SK-MEL-5 (cell line): ENCODE measurements around the gene LMBR1. TPM values are rescaled to one million over a fixed set of nuclear protein-coding genes. Genes with fewer than 3 reads are reported as not detected.
"Not testable (repeated sequence)": the region's sequence is repeated elsewhere in the genome, so short reads cannot be mapped to it uniquely, and the experiment has no call there.

Experiments
- DNase-seq: peaks from one replicate; pipeline ENCODE4 v3.0.0-alpha.2; 2016; ENCODE audit warnings: low read depth, low spot score
- in situ Hi-C: cut with HindIII; loops from 2 replicates; pipeline ENCODE4 v1.10.0; 2016; ENCODE audit warnings: low sequenced_read_pairs, high pct_unique_total_duplicates, low pct_unique_long_range_greater_than_20kb
- small RNA-seq, 2 experiments: library from RNA; depleted of rRNA; stranded (forward); fragments of <200 nt; gene quantifications; one replicate each; pipeline ENCODE3, GENCODE V24; 2014
- total RNA-seq: library from RNA; depleted of rRNA; stranded (reverse); fragments of >200 nt; shearing (Covaris generic); gene quantifications from 2 replicates; pipeline ENCODE4 v1.2.3, GENCODE V29; 2014; rRNA removed

LMBR1 gene
- total RNA-seq, 1 experiment from 2014 or later: 67.9 TPM

- DNase-seq: no peak
- in situ Hi-C loops: no loop called here
Observed at GRCh38 chr7:156639426-156640256, 253.3 kb downstream of the LMBR1 start.

DNA sequence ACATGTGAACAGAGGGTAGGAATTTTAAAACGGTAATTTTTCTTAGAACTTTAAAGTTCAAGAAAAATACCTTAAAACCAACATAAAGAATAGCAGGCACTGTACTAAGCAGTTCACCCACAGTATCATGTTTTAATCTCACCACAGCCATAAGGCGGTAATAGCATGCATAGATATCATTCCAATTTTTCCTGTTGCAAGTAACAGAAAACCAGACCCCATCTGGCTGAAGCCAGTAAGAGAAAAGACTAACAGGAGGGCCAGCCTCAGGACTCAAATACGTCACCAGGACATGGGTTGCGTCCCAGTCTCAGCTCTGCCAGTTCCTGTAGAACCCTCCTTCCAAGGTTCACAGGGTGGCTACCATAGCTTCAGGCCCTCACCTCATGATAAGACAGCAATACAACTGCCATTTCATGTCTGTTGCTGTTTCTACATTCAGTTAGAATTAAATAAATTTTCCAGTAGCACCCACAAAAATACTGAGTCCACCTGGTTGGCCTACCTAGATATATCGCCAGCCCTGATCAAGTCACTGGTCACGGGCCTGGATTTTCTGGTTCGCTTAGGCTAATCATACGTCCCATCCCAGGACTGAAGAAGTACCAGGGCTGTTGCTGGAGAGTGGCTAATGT is 254.4 kb downstream of the LMBR1 start:
- DNase-seq: no peak
- in situ Hi-C loops: no loop called here

DNA sequence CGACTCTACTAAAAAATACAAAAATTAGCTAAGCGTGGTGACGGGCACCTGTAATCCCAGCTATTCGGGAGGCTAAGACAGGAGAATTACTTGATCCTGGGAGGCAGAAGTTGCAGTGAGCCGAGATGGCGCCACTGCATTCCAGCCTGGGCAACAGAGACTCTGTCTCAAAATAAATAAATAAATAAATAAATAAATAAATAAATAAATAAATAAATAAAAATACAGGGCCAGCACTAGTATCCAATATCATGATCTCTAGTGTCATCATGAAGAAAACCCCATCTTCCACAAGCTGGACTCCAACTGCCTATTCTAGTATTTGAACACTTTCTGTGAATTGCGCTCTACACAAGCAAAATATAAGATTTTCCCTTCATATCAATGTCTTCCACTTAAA is 255.9 kb downstream of the LMBR1 start:
- in situ Hi-C loops, DNase-seq: not testable (repeated sequence)

DNA sequence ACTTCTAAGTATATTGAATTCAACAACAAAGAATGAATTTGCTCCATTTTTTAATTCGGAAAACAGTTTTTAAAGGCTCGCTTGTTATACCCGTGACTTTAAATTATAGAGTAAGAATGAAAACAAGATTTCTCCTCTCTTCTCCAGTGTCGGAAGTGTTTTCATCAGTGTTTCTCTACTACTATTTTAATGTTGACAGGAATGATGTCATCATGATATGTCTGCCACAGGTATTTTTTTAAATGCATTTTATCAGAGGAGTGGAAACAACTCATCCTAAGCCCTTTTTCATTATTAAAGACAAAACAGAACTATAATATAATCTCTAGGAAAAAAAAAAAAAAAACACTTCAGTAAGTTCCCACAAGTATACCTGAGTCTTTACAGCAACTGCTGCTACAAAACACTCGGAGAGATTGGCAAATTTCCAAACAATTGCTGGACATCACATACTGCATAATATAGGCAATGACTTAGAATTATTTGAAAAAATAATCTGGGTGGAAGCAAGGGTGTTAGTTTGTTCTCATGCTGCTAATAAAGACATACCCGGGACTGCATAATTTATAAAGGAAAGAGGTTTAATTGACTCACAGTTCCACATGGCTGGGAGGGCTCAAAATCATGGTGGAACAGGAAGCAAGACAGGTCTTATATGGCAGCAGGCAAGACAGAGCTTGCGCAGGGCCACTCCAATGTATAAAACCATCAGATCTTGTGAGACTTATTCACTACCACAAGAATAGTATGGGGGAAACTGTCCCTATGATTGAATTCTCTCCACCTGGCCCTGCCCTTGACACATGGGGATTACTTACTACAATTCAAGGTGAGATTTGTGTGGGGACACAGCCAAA is 257.2 kb downstream of the LMBR1 start:
- DNase-seq: no peak
- in situ Hi-C loops: no loop called here

- no peak for DNase-seq
- in situ Hi-C loops: no loop called here
Observed at GRCh38 chr7:156634117-156634516, 258.9 kb downstream of the LMBR1 start.

- DNase-seq: no peak
- in situ Hi-C loops: no loop called here
Observed at GRCh38 chr7:156629873-156630272, 263.1 kb downstream of the LMBR1 start.

GRCh38 chr7:156628562-156628961 is 264.4 kb downstream of the LMBR1 start:
- in situ Hi-C loops: no loop called here
- DNase-seq: no peak

Small RNA genes within 50 kb of the gene (small RNA-seq; reads per million reads assigned to genes)
- gene RNU4-31P: 0 reads per million in 2 experiments

Other genes with a start within 250 kb of the LMBR1 start
- gene NOM1, start 56.5 kb upstream of the LMBR1 start, total RNA-seq: 15.9 and 17.9 TPM in 2 replicates
- 0.45 and 0.56 TPM in 2 replicates for gene MNX1, start 117.5 kb upstream of the LMBR1 start, total RNA-seq
- gene UBE3C, start 245.7 kb upstream of the LMBR1 start, total RNA-seq: 142 and 153 TPM in 2 replicates